ENCODE measurements around the gene OR10A5. TPM values are rescaled to one million over a fixed set of nuclear protein-coding genes. Genes with fewer than 3 reads are reported as not detected.
"Not testable (repeated sequence)": the region's sequence is repeated elsewhere in the genome, so short reads cannot be mapped to it uniquely, and the experiment has no call there.

OR10A5 gene
- total and polyA plus RNA-seq, 7 donors: not detected

DNA sequence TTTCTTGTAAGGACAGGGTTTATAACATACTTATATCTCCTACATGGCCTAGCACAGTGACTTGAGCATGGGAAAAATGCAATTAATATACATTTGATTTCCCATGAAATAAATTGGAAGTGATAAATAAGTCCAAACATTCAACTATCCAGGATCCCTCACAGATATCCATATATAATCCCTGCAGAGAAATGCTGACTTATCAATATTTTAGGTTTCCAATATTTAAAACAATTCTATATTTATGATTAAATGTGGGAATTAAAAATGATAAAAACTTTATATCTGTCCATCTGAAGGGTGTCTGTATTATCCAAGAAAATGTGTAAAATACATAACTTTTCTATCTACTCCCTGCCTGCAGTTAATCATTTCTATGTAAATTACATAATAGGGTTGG lies 37.3 kb downstream of the OR10A5 start:
- no peaks in the 10 kb centered on the region for H3K36me3 ChIP-seq
- no peaks in the 10 kb centered on the region for H3K4me1 ChIP-seq
- no peak for TF ChIP-seq POLR2A (IDR thresholded peaks at IDR 0.05)
- TF ChIP-seq, protein P1, sequence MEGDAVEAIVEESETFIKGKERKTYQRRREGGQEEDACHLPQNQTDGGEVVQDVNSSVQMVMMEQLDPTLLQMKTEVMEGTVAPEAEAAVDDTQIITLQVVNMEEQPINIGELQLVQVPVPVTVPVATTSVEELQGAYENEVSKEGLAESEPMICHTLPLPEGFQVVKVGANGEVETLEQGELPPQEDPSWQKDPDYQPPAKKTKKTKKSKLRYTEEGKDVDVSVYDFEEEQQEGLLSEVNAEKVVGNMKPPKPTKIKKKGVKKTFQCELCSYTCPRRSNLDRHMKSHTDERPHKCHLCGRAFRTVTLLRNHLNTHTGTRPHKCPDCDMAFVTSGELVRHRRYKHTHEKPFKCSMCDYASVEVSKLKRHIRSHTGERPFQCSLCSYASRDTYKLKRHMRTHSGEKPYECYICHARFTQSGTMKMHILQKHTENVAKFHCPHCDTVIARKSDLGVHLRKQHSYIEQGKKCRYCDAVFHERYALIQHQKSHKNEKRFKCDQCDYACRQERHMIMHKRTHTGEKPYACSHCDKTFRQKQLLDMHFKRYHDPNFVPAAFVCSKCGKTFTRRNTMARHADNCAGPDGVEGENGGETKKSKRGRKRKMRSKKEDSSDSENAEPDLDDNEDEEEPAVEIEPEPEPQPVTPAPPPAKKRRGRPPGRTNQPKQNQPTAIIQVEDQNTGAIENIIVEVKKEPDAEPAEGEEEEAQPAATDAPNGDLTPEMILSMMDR (IDR thresholded peaks at IDR 0.05): no peak
- no peak for TF ChIP-seq POLR2AphosphoS5 (IDR thresholded peaks at IDR 0.05)
- TF ChIP-seq EP300 (IDR thresholded peaks at IDR 0.05): no peak
- H3K9me3 ChIP-seq: no peaks in the 10 kb centered on the region
- intact Hi-C loops (cut with DNase I): no loop called here
- no peaks in the 10 kb centered on the region for H3K27me3 ChIP-seq
- H3K27ac ChIP-seq: no peak overlapping the region
- DNase-seq: no peak
- H3K4me3 ChIP-seq: no peak overlapping the region

DNA sequence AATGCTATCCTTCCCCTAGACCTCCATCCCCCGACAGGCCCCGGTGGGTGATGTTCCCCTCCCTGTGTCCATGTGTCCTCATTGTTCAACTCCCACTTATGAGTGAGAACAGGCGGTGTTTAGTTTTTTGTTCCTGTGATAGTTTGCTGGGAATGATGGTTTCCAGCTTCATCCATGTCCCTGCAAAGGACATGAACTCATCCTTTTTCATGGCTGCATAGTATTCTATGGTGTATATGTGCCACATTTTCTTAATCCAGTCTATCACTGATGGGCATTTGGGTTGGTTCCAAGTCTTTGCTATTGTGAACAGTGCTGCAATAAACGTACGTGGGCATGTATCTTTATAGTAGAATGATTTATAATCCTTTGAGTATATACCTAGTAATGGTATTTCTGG lies 42.2 kb downstream of the OR10A5 start:
- H3K36me3 ChIP-seq; H3K9me3 ChIP-seq; H3K4me3 ChIP-seq; H3K4me1 ChIP-seq; DNase-seq; H3K27me3 ChIP-seq; H3K27ac ChIP-seq; intact Hi-C loops (cut with DNase I): not testable (repeated sequence)
- WGBS, 2 donors: 77 to 92% methylated on average over 5 of the region's 5 CpGs

DNA sequence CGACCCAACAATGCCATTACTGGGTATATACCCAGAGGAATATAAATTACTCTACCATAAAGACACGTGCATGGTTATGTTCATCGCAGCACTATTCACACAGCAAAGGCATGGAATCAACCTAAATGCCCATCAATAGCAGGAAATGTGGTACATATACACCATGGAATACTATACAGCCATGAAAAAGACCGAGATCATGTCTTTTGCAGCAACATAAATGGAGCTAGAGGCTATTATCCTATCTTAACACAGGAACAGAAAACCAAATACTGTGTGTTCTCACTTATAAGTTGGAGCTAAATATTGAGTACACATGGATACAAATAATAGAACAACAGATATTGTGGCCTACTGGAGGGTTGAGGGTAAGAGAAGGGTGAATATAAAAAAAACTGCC lies 43.3 kb downstream of the OR10A5 start:
- Histone ChIP-seq H3K4me1 (no peaks in the 10 kb centered on the region), H3K36me3 (no peaks in the 10 kb centered on the region), H3K27me3 (no peaks in the 10 kb centered on the region), H3K4me3 (no peak overlapping the region), H3K27ac (no peak overlapping the region), H3K9me3 (peaks cover 0 to 3% (median under 1%) of the 10 kb centered on the region in 4 donors)
- DNase-seq: no peak
- 77 to 90% methylated on average over 4 of the region's 4 CpGs for WGBS, 2 donors
- no peak for TF ChIP-seq EP300 (IDR thresholded peaks at IDR 0.05)
- TF ChIP-seq POLR2A (IDR thresholded peaks at IDR 0.05): no peak
- TF ChIP-seq POLR2AphosphoS5 (IDR thresholded peaks at IDR 0.05): no peak
- TF ChIP-seq, protein P1 (IDR thresholded peaks at IDR 0.05): no peak
- intact Hi-C loops (cut with DNase I): no loop called here

DNA sequence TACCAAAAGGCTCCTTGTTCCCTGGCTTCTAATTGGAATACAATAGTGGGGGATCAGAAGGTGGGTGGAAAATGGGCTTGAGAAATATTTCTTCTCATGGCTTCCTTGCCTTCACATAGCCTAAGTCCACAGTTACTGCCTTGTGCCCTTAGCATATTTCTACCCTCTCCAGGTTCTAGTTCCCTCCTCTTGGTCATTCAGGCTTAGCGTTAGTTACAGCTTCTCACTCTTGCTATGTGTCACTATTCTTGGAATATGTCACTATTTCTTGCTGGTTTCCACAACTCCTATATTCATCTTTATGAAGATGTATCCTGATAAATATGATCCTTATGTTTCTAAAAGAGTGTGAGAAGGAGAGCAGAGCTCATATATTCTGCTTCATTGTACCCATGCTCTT lies 44.4 kb downstream of the OR10A5 start:
- peaks cover 0 to 3% (median under 1%) of the 10 kb centered on the region in 4 donors for H3K9me3 ChIP-seq
- TF ChIP-seq, protein P1 (IDR thresholded peaks at IDR 0.05): no peak
- TF ChIP-seq POLR2A (IDR thresholded peaks at IDR 0.05): no peak
- H3K4me1 ChIP-seq: no peaks in the 10 kb centered on the region
- intact Hi-C loops (cut with DNase I): no loop called here
- H3K27me3 ChIP-seq: no peaks in the 10 kb centered on the region
- DNase-seq: no peak
- no peak overlapping the region for H3K4me3 ChIP-seq
- 80 to 82% methylated on average over 1 of the region's 1 CpG for WGBS, 2 donors
- H3K36me3 ChIP-seq: no peaks in the 10 kb centered on the region
- no peak overlapping the region for H3K27ac ChIP-seq

DNA sequence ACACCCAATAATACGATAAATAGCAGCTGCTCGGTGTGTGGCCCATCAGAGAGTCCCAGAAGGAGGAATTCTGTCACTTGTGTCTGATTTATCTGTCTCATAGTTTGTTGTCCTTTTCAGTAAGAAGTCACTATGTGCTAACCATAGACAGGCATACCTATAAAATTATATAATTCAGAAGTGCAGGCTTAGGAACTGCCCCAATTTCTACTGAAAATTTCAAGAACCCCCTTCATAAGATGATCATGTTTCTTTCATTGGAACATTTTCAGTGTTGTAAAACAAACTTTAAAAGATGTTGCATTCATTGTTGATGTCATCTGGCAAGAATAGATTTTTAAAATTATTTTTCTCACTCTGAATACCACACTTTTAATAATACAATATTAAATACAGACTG lies 46.9 kb downstream of the OR10A5 start, which contains the start of gene OR2D2:
Gene OR2D2 (minus strand): TSS at position 101 of the 400 bp plus-strand sequence. CDS start 0 bp downstream, at position 101.
- TF ChIP-seq POLR2AphosphoS5 (IDR thresholded peaks at IDR 0.05): no peak
- no peak for TF ChIP-seq POLR2A (IDR thresholded peaks at IDR 0.05)
- TF ChIP-seq, protein P1 (IDR thresholded peaks at IDR 0.05): no peak
- no peak for TF ChIP-seq EP300 (IDR thresholded peaks at IDR 0.05)
- intact Hi-C loops (cut with DNase I): no loop called here
- H3K4me1 ChIP-seq: no peaks in the 10 kb centered on the region
- no peaks in the 10 kb centered on the region for H3K27me3 ChIP-seq
- H3K27ac ChIP-seq: no peak within 1 kb of the TSS
- WGBS, 2 donors: 85 to 90% methylated on average over 2 of the region's 2 CpGs
- H3K4me3 ChIP-seq: no peak within 1 kb of the TSS
- no peak for DNase-seq
- no peaks in the 10 kb centered on the region for H3K36me3 ChIP-seq
- H3K9me3 ChIP-seq: peaks cover 0 to 3% (median under 1%) of the 10 kb centered on the region in 4 donors

All from sigmoid colon (tissue), 7 donors.